ENCODE results near the gene OR9G1.

DNA sequence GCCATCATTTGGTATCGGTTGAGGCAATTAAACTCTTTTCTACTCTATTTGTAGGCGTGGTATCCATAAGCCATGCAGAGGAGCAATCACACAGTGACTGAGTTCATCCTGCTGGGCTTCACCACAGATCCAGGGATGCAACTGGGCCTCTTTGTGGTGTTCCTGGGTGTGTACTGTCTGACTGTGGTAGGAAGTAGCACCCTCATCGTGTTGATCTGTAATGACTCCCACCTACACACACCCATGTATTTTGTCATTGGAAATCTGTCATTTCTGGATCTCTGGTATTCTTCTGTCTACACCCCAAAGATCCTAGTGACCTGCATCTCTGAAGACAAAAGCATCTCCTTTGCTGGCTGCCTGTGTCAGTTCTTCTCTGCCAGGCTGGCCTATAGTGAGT is 41.2 kb downstream of the OR9G1 start:
- TF ChIP-seq, protein P1, sequence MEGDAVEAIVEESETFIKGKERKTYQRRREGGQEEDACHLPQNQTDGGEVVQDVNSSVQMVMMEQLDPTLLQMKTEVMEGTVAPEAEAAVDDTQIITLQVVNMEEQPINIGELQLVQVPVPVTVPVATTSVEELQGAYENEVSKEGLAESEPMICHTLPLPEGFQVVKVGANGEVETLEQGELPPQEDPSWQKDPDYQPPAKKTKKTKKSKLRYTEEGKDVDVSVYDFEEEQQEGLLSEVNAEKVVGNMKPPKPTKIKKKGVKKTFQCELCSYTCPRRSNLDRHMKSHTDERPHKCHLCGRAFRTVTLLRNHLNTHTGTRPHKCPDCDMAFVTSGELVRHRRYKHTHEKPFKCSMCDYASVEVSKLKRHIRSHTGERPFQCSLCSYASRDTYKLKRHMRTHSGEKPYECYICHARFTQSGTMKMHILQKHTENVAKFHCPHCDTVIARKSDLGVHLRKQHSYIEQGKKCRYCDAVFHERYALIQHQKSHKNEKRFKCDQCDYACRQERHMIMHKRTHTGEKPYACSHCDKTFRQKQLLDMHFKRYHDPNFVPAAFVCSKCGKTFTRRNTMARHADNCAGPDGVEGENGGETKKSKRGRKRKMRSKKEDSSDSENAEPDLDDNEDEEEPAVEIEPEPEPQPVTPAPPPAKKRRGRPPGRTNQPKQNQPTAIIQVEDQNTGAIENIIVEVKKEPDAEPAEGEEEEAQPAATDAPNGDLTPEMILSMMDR (optimal IDR thresholded peaks at IDR 0.05 in 1 of 3, IDR thresholded peaks at IDR 0.05 in 1 of 3, conservative IDR thresholded peaks at IDR 0.05 in 1 of 3; ENCODE audit: extremely low read depth in 1 of 3, insufficient read depth in 2 of 3, low read length in 3 of 3), result no peak
- no peak for TF ChIP-seq EZH2 (IDR thresholded peaks at IDR 0.05; ENCODE audit: low read length)
